Thymus (tissue), 11 donors: ENCODE measurements around the gene ARHGEF39. TPM values are rescaled to one million over a fixed set of nuclear protein-coding genes. Genes with fewer than 3 reads are reported as not detected.

Experiments
- DNase-seq, 9 donors: peaks; one replicate each; pipeline ENCODE4 v3.0.0-alpha.2; 2013; ENCODE audit warnings: low spot score in 9 of 9, low read depth in 6 of 9, missing footprints in 1 of 9
- H3K27ac ChIP-seq, 2 donors: one replicate each; pipeline ENCODE4 v1.5.1; 2013; ENCODE audit warnings: control low read depth in 1 of 2, low read depth in 1 of 2, low read length in 1 of 2, mild to moderate bottlenecking in 1 of 2, moderate library complexity in 1 of 2
- H3K27me3 ChIP-seq, 2 donors: one replicate each; pipeline ENCODE4 v1.5.1; 2013; ENCODE audit warnings: low read length in 1 of 2; ENCODE audit not compliant: control insufficient read depth in 2 of 2, insufficient read depth in 1 of 2
- H3K36me3 ChIP-seq, 2 donors: one replicate each; pipeline ENCODE4 v1.5.1; 2013; ENCODE audit warnings: low read length in 1 of 2, mild to moderate bottlenecking in 1 of 2, moderate library complexity in 1 of 2; ENCODE audit not compliant: control insufficient read depth in 2 of 2, insufficient read depth in 2 of 2
- H3K4me1 ChIP-seq, 2 donors: one replicate each; pipeline ENCODE4 v1.5.1; 2013; ENCODE audit warnings: low read length in 2 of 2; ENCODE audit not compliant: control insufficient read depth in 2 of 2, insufficient read depth in 2 of 2
- H3K4me3 ChIP-seq, 2 donors: one replicate each; pipeline ENCODE4 v1.5.1; 2013; ENCODE audit warnings: low read length in 2 of 2, control low read depth in 1 of 2, mild to moderate bottlenecking in 1 of 2
- H3K9me3 ChIP-seq, 2 donors: one replicate each; pipeline ENCODE4 v1.5.1; 2013; ENCODE audit warnings: low read length in 1 of 2, mild to moderate bottlenecking in 1 of 2; ENCODE audit not compliant: control insufficient read depth in 2 of 2, insufficient read depth in 1 of 2
- WGBS: extraction: QIAGEN DNeasy Blood & Tissue Kit; methylation state at CpG from one replicate; pipeline ENCODE4 v1.1.7; 2013; 5-methylcytosine and 5-hydroxymethylcytosine counted together
- polyA plus RNA-seq: library from polyadenylated mRNA; stranded (reverse); fragments of 200-250 nt; gene quantifications from one replicate; pipeline ENCODE4 v1.2.3, GENCODE V29; 2013
- total RNA-seq: library from RNA; stranded (reverse); fragments of 120-200 nt; gene quantifications from one replicate; pipeline ENCODE4 v1.2.4, GENCODE V29; 2013
- donor health status: healthy.

The ARHGEF39 gene
- total and polyA plus RNA-seq, 2 donors = 1.5 to 3.9 TPM

GRCh38 chr9:35706951-35707350 lies 42.0 kb upstream of the ARHGEF39 start:
- Histone ChIP-seq H3K9me3 (no peaks in the 10 kb centered on the region), H3K27ac (no peak overlapping the region), H3K36me3 (peaks cover 88 to 95% of the 10 kb centered on the region in 2 donors), H3K4me3 (no peak overlapping the region), H3K27me3 (no peaks in the 10 kb centered on the region), H3K4me1 (no peaks in the 10 kb centered on the region)
- DNase-seq = no peak
- 97% methylated on average over 10 of the region's 10 CpGs for WGBS

GRCh38 chr9:35705836-35706430 lies 40.9 kb upstream of the ARHGEF39 start:
- H3K4me1 ChIP-seq = no peaks in the 10 kb centered on the region
- H3K27me3 ChIP-seq = no peaks in the 10 kb centered on the region
- no peak overlapping the region for H3K27ac ChIP-seq
- peaks cover 88 to 95% of the 10 kb centered on the region in 2 donors for H3K36me3 ChIP-seq
- H3K4me3 ChIP-seq = no peak overlapping the region
- H3K9me3 ChIP-seq = no peaks in the 10 kb centered on the region
- DNase-seq = no peak
- 99% methylated on average over 7 of the region's 7 CpGs for WGBS

GRCh38 chr9:35705372-35705771 lies 40.4 kb upstream of the ARHGEF39 start:
- Histone ChIP-seq H3K27ac (no peak overlapping the region), H3K9me3 (no peaks in the 10 kb centered on the region), H3K4me1 (no peaks in the 10 kb centered on the region), H3K27me3 (no peaks in the 10 kb centered on the region), H3K4me3 (no peak overlapping the region), H3K36me3 (peaks cover 85 to 95% of the 10 kb centered on the region in 2 donors)
- DNase-seq = no peak
- 97% methylated on average over 8 of the region's 8 CpGs for WGBS

GRCh38 chr9:35703906-35704672 lies 39.1 kb upstream of the ARHGEF39 start:
- Histone ChIP-seq H3K27ac (no peak overlapping the region), H3K9me3 (no peaks in the 10 kb centered on the region), H3K4me3 (no peak overlapping the region), H3K27me3 (no peaks in the 10 kb centered on the region), H3K36me3 (peaks cover 93 to 99% of the 10 kb centered on the region in 2 donors), H3K4me1 (no peaks in the 10 kb centered on the region)
- WGBS = 98% methylated on average over 26 of the region's 26 CpGs
- DNase-seq = no peak

- DNase-seq = no peak
- Histone ChIP-seq H3K4me3 (no peak overlapping the region), H3K27ac (no peak overlapping the region), H3K9me3 (no peaks in the 10 kb centered on the region), H3K36me3 (peaks cover 94 to 99% of the 10 kb centered on the region in 2 donors), H3K27me3 (no peaks in the 10 kb centered on the region), H3K4me1 (no peaks in the 10 kb centered on the region)
- 96% methylated on average over 7 of the region's 7 CpGs for WGBS
Observed at GRCh38 chr9:35702696-35703095, 37.7 kb upstream of the ARHGEF39 start.

GRCh38 chr9:35700942-35701341 lies 35.9 kb upstream of the ARHGEF39 start:
- Histone ChIP-seq H3K27me3 (no peaks in the 10 kb centered on the region), H3K4me3 (no peak overlapping the region), H3K9me3 (no peaks in the 10 kb centered on the region), H3K4me1 (no peaks in the 10 kb centered on the region), H3K36me3 (peaks cover 92 to 99% of the 10 kb centered on the region in 2 donors), H3K27ac (no peak overlapping the region)
- DNase-seq = no peak

GRCh38 chr9:35700031-35700430 lies 35.0 kb upstream of the ARHGEF39 start:
- WGBS = 97% methylated on average over 11 of the region's 11 CpGs
- no peak for DNase-seq
- no peaks in the 10 kb centered on the region for H3K27me3 ChIP-seq
- no peaks in the 10 kb centered on the region for H3K9me3 ChIP-seq
- no peak overlapping the region for H3K27ac ChIP-seq
- H3K36me3 ChIP-seq = peaks cover 83 to 95% of the 10 kb centered on the region in 2 donors
- H3K4me1 ChIP-seq = no peaks in the 10 kb centered on the region
- H3K4me3 ChIP-seq = no peak overlapping the region

GRCh38 chr9:35698231-35698630 lies 33.2 kb upstream of the ARHGEF39 start:
- no peak overlapping the region for H3K4me3 ChIP-seq
- DNase-seq = no peak
- H3K27ac ChIP-seq = no peak overlapping the region
- no peaks in the 10 kb centered on the region for H3K9me3 ChIP-seq
- H3K36me3 ChIP-seq = peaks cover 65 to 77% of the 10 kb centered on the region in 2 donors
- WGBS = 98% methylated on average over 5 of the region's 5 CpGs
- no peaks in the 10 kb centered on the region for H3K27me3 ChIP-seq
- H3K4me1 ChIP-seq = no peaks in the 10 kb centered on the region

- peaks cover 58 to 69% of the 10 kb centered on the region in 2 donors for H3K36me3 ChIP-seq
- no peaks in the 10 kb centered on the region for H3K27me3 ChIP-seq
- no peaks in the 10 kb centered on the region for H3K4me1 ChIP-seq
- 98% methylated on average over 14 of the region's 14 CpGs for WGBS
- H3K4me3 ChIP-seq = no peak overlapping the region
- no peak overlapping the region for H3K27ac ChIP-seq
- H3K9me3 ChIP-seq = no peaks in the 10 kb centered on the region
- DNase-seq = no peak
Observed at GRCh38 chr9:35697486-35697885, 32.5 kb upstream of the ARHGEF39 start.
